NCI-H1092 (cell line): ENCODE results near the gene LYPD6.
A peak's percentile ranks its signal among the peaks of the same experiment; 100 is the strongest.

Source experiments
- DNase-seq: peaks from one replicate; lab custom pipeline; 2025; lab: John Stamatoyannopoulos, UW

The LYPD6 gene

DNA sequence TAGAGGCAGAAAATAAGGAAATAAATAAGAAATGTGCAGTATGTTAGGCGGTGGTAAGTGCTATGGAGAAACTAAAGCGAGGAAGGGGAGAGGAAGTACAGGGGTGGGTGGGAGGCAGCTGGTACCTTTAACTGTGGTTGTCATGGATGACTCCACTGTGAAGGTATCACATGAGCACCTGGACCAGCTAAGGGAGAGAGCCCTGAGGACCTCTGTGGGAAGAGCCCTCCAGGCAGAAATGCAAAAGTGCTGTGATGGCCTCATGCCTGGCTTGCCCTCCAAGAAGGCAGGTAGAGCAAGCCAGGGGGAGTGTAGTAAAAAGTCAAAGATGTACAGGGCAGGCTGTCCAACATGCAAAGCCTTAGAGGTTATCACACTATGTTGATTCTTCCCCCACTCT lies 17.9 kb downstream of the LYPD6 start:
- DNase-seq, result no peak

GRCh38 chr2:149353421-149353820 lies 23.0 kb downstream of the LYPD6 start:
- no peak for DNase-seq

DNA sequence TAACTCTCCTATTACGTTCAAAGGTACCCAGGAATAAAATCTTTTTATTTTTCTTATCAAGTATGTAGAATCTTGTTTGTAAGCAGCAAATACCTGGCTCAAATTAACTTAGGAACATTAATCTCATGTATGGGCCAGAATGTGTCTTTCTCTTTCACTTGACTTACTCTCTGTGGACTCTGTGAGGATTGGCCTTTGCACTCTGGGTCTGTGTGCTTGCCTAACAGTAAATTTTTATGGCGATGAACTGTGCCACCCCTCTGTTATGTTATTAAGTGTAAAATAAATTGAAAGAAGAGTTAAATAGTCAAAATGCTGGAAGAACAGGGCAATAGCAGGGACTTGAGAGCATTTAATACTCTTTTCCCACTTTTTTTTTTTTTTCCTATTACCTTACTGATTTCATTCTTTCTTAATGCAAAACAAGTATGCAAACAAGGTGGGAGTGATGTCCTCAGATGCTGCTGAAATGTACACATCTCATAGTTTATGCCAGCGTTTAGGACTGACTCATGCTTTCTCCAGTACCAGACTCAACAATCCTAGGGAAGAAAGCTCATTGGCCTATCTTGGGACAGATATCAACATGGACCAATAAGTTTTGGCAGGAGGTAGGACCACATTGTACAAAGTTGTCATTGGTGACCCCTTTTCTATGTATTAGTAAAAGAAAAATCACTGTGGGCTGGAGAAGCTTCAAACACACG lies 25.5 kb downstream of the LYPD6 start:
- no peak for DNase-seq

DNA sequence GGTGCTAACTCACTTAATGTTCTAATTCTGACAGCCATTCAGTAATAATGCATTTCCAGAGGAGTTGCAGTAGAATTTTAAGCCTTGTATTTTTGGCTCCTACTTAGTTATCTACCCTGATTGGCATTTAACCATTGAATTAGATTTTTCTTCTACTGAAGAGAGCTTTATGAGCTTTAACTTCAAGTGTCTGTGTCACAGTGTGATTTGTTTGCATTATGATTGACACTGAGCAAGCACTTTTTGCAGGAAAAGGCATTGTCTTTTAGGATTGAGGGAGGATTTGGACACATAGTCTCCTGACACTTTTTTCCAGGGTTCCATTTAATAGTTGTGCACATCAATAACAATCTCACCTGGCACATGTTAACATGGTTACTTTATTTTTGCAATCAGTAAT lies 26.7 kb downstream of the LYPD6 start:
- DNase-seq, result no peak

DNA sequence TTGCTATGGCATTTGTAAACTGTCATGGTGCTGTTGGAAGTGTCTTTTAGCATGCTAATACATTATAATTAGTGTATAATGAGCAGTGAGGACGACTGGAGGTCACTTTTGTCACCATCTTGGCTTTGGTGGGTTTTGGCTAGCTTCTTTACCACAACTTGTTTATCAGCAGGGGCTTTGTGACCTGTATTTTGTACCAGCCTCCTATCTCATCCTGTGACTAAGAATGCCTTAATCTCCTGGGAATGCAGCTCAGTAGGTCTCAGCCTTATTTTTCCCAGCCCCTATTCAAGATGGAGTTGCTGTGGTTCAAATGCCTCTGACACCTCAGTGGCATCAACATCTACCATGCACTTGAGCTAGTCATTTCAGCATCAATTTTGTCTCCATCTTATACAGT lies 29.7 kb downstream of the LYPD6 start:
- no peak for DNase-seq

GRCh38 chr2:149363958-149364357 lies 33.6 kb downstream of the LYPD6 start:
- DNase-seq, result no peak

- no peak for DNase-seq
These were observed 34.5 kb downstream of the LYPD6 start for GRCh38 chr2:149364839-149365238.

DNA sequence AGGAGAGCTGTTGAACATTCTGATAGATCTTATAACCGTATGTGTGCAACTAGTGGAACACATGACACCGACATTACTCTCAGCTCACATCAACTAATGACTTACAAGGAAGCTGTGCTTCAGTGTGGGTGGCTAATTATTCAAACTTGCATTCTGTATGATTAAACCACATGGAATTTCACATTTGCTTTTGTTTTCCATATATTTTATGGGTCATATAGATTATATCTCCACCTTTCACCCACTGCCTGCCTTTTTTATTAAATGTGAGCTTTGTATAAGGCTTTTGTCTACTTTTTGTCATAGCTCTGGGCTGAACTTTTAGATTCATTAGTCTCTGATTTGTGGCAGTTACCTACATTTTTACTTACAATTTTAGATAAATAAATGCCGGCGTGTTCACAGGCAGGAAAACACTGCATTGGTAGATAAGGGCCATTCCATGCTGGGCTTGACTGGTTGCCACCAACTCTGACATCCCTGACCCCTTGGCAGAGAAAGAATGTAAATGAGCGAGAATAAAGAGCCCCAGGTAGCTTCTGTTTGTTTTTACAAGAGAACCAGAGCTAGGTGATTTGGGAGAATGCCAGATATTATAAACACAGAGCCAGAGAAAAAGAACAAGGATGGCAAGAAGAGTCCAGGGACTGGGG lies 35.7 kb downstream of the LYPD6 start:
- DNase-seq, result peak; percentile 36

DNA sequence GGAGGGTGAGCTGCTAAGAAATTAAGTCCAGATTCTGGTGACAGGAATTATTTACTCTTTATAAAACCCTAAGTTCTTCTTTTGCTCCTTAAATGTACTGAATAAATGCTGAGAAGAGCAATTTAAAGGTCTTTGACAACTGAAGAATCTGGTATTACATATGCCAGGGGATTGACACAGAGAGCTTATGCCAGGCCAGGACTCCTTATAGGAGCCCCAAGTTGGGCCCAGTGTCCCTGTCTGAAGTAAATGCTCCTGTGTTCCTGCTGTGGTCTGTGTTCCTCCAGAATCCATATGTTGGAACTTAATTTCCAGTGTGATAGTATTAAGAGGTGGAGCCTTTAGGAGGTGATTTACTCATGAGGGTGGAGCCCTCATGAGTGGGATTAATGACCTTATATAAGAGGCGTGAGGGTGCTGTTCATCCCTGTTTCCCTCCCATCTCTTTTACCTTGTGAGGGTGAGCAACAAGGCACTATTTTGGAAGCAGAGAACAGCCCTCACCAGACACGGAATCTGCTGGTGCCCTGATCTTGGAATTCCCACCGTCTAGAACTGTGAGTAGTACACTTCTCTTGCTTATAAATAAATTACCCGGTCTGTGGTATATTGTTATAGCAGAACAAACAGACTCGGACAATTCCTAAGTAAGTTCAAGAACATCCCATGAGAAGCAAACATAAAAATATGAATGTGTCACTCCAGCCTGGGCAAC lies 39.8 kb downstream of the LYPD6 start:
- no peak for DNase-seq

GRCh38 chr2:149371476-149371875 lies 41.1 kb downstream of the LYPD6 start:
- no peak for DNase-seq

GRCh38 chr2:149375801-149376361 lies 45.5 kb downstream of the LYPD6 start:
- DNase-seq, result no peak

- no peak for DNase-seq
These were observed 49.8 kb downstream of the LYPD6 start for GRCh38 chr2:149380205-149380604.

DNA sequence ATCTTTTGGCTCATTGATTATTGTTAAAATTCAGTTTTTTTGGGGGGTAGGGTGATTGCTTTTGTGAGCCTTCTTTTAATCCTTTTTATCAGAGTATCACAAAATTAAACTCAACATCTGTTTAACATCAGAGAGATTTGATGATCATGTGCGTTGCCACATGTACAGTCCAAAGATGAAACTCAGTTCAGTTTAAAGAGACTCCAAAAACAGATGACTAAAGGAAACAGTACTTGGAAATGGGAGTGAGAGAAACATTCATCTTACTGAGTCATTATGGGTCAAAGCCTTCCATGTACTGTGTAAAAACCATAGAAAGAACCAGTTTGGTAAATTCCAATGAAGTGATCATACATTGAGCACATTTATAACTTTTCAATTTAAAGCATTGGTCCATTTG lies 53.0 kb downstream of the LYPD6 start:
- no peak for DNase-seq

- DNase-seq, result no peak
These were observed 55.0 kb downstream of the LYPD6 start for GRCh38 chr2:149385350-149385749.

DNA sequence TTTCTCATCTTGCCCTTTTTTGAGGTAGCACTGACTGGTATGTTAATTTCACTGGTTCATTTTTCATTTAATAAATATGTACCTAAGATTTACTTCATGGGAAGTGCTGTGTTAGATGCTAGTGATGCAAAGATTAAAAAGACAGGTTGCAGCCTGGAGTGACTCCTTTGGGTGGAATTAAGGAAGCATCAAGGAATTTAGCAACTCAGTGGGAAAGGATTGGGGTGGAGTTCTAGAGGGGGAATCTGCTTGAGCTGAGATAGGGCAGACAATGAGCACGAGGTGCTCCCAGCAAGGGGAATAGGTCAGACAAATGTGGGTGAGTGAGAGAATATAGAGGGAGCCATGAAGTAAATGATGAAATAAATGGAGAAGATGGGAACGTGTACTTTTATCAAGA lies 57.0 kb downstream of the LYPD6 start:
- DNase-seq, result no peak

GRCh38 chr2:149388120-149388816 lies 57.9 kb downstream of the LYPD6 start:
- no peak for DNase-seq

DNA sequence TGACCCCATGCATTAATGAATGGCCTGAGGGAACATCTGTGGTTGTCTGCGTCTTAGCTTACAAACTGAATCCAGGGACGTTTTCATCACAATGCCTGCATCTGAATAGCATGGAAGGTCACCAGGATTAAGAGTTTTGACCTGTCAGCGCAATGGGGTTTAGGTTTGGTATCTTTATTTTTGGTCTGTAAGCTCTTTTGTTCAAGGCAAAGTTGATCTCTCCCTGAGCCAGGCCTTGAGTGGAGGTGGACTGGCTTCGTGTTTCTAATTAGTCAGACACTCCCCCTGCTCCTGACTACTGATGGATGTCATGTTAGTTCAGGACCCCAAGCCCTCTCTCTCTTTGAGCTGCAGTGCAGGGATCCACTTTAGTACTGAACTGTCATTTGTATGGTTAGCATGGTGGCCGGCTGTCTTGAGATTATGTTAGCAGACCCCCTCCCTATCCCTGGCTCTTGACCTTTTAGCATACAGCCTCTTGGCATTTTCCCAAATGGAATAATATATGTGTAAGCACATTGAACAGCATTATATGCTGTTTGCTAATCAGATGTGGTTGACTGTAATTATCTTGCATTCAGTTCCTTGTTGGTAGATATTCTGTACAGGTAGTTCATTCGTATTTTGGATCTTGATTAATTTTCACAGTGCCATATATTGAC lies 59.2 kb downstream of the LYPD6 start:
- DNase-seq, result no peak

DNA sequence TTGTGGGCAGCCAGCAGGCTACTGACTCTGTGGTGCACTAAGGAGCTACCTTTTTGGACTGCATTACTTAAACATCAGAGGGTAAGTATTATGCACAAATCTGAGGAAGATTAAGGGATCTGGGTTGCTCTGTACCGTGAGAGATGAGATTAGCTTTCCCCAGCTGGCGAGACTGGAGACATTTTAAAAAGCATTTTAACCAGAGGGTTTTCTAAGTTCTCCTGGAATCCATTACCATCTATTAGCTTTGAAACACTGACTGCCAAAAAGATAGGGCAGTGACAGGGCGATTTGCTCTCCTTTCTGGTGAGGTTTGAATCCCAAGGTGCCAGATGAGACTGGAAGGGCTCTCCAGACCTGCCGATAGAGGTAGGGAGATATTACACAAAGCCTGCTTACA lies 63.2 kb downstream of the LYPD6 start:
- DNase-seq, result no peak

DNA sequence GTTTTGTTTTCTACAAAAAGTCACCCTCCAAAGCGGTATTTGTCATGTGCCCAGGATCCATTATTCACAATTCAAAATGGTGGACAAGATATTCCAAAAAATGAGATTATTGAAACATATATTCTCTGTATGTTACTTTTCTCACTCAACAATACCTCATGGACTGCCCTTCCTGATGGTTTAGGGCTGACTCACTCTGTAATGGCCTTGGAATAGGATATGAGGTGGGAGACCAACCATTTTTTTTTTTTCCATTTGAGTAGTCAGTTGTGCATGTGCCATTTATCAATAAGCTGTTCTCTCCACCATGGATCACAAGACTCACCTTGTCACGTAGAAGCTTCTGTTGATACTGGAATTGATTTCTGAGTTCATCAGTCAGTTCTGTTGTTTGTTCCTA lies 64.5 kb downstream of the LYPD6 start:
- no peak for DNase-seq

DNA sequence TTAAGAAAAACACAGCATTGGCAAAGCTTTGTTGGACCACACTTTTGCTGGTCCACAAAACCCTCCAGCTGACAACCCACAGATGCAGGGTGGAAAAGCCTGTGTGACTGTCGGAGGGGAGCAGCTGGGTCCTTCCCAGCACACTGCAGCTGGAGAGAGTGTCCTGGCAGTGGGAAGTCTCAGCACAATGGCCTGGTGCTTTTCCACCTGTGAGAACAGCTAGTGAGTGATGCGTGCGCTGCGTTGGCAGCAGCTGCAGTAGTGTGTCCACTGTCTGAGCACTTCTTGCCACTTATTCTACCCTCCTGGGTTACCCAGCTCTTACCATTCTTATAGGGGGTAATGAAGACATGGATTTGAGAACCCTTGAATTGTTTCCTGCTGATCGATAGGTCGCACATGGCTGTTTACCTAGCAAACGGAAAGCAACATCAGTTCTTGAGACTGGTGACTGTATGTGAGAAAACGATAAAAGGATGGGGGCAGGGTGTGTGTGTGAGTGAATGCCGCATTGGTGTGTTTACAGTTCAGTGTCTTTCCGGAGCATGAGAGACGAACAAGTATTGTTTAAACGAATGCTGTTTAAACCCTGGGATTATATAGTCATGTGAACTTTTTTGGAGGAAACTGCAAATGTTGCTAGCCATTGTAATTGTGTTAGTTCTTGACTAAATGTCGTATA lies 69.7 kb downstream of the LYPD6 start:
- peak; percentile 58 for DNase-seq

GRCh38 chr2:149400997-149401396 lies 70.6 kb downstream of the LYPD6 start:
- no peak for DNase-seq
